Fibroblast of peridontal ligament (primary cell): ENCODE results near the gene AP1B1.

Experiments used
- DNase-seq: peaks from one replicate; pipeline ENCODE4 v3.0.0-alpha.2; 2010; ENCODE audit errors: extremely low read depth

The AP1B1 gene

GRCh38 chr22:29299136-29299900 is 89.1 kb downstream of the AP1B1 start:
- no peak for DNase-seq

GRCh38 chr22:29298641-29299040 is 89.7 kb downstream of the AP1B1 start:
- DNase-seq, result no peak

GRCh38 chr22:29292379-29292778 is 96.0 kb downstream of the AP1B1 start:
- DNase-seq, result no peak

- DNase-seq, result no peak
Observed at GRCh38 chr22:29291215-29291614, 97.2 kb downstream of the AP1B1 start.

GRCh38 chr22:29290061-29290460 is 98.3 kb downstream of the AP1B1 start:
- no peak for DNase-seq

GRCh38 chr22:29288837-29289236 is 99.5 kb downstream of the AP1B1 start:
- no peak for DNase-seq

GRCh38 chr22:29284196-29284595 is 104.2 kb downstream of the AP1B1 start:
- DNase-seq, result no peak

- no peak for DNase-seq
Observed at GRCh38 chr22:29277927-29278326, 110.4 kb downstream of the AP1B1 start.
